GM12878 (cell line): ENCODE data around the gene TSSK3. TPM values are rescaled to one million over a fixed set of nuclear protein-coding genes. Genes with fewer than 3 reads are reported as not detected.

Experiments
- ATAC-seq: fragments of 200-7000 bp; cut with Tn5 transposase; 3 replicates; pipeline ENCODE4 v1.9.1; 2020; ENCODE audit warnings: mild to moderate bottlenecking, moderate library complexity
- BruUV-seq: library from RNA; stranded (reverse); fragments of 400-500 nt; replicated peaks from 2 replicates; lab custom pipeline; 2021; lab: Mats Ljungman, UMichigan
- CTCF ChIA-PET: fragments of 300-600 bp; sonication (Branson Sonifier 250); formaldehyde crosslinking; extraction: SDS; loops from one replicate; lab custom pipeline; 2021; ENCODE audit warnings: inconsistent platforms; lab: Yijun Ruan, JAX
- POLR2A ChIA-PET: fragments of 350-600 bp; formaldehyde crosslinking; extraction: SDS; loops from one replicate; lab custom pipeline; 2021; ENCODE audit warnings: inconsistent platforms; lab: Charles Lee
- RAD21 ChIA-PET: fragments of 300-600 bp; sonication (Branson Sonifier 250); formaldehyde crosslinking; loops from one replicate; lab custom pipeline; 2023; ENCODE audit warnings: antibody characterized with exemption; ENCODE audit not compliant: unreplicated experiment; lab: Charles Lee
- SMC1A ChIA-PET: fragments of 300-600 bp; sonication (Branson Sonifier 250); formaldehyde crosslinking; loops from one replicate; lab custom pipeline; 2023; ENCODE audit not compliant: unreplicated experiment, uncharacterized antibody; lab: Charles Lee
- DNase-seq: peaks from one replicate; pipeline ENCODE4 v3.0.0-alpha.2; 2011; ENCODE audit warnings: low read depth, low spot score
- FAIRE-seq: peaks from 3 replicates; lab custom pipeline; 2011; peaks lifted over from hg19 to GRCh38; lab: Jason Lieb, UNC
- H2AFZ ChIP-seq: 2 replicates; pipeline ENCODE4 v1.6.0; 2011; ENCODE audit warnings: low read depth, low read length, control low read depth; ENCODE audit not compliant: control insufficient read depth
- H3K27ac ChIP-seq: 2 replicates; pipeline ENCODE4 v1.5.1; 2011; ENCODE audit warnings: control low read depth; ENCODE audit not compliant: control insufficient read depth, insufficient read depth
- H3K27me3 ChIP-seq, 2 experiments: replicated peaks in 1 of 2; 2 replicates each; pipeline versions ENCODE4 v1.6.0 to v1.6.1; 2011; ENCODE audit warnings: low read length in 1 of 2; ENCODE audit not compliant: control insufficient read depth in 2 of 2, insufficient read depth in 2 of 2
- H3K36me3 ChIP-seq, 2 experiments: 2 replicates each; pipeline ENCODE4 v1.5.1; 2011; ENCODE audit warnings: low read length in 1 of 2; ENCODE audit not compliant: control insufficient read depth in 2 of 2, insufficient read depth in 2 of 2
- H3K4me1 ChIP-seq: 2 replicates; pipeline ENCODE4 v1.6.1; 2011; ENCODE audit warnings: mild to moderate bottlenecking, low read length, moderate library complexity, mixed read lengths; ENCODE audit not compliant: control insufficient read depth, insufficient read depth
- H3K4me2 ChIP-seq: 2 replicates; pipeline ENCODE4 v1.6.0; 2011; ENCODE audit warnings: control low read depth; ENCODE audit not compliant: control insufficient read depth, insufficient read depth
- H3K4me3 ChIP-seq: fragments of 200-600 bp; sonication (generic); 2 replicates; pipeline ENCODE4 v1.5.1; 2016
- H3K79me2 ChIP-seq: 2 replicates; pipeline ENCODE4 v1.6.0; 2011; ENCODE audit warnings: low read length; ENCODE audit not compliant: control insufficient read depth, insufficient read depth
- H3K9ac ChIP-seq: 2 replicates; pipeline ENCODE4 v1.8.0; 2011; ENCODE audit warnings: low read length, control low read depth, mixed read lengths; ENCODE audit not compliant: control insufficient read depth, insufficient read depth
- H3K9me3 ChIP-seq: replicated peaks from 3 replicates; pipeline ENCODE4 v1.5.1; 2011; ENCODE audit warnings: mild to moderate bottlenecking, low read length; ENCODE audit not compliant: control insufficient read depth, insufficient read depth
- H4K20me1 ChIP-seq: 2 replicates; pipeline ENCODE4 v1.6.0; 2011; ENCODE audit not compliant: control insufficient read depth, insufficient read depth
- BCL11A ChIP-seq: IDR thresholded peaks from 2 replicates; pipeline ENCODE4 v1.6.1; 2011; ENCODE audit warnings: low read depth, low read length
- CBX3 ChIP-seq: fragments of 200-600 bp; sonication (generic); IDR thresholded peaks from 2 replicates; pipeline ENCODE4 v1.6.1; 2016; ENCODE audit warnings: low read depth, borderline replicate concordance
- CREM ChIP-seq: IDR thresholded peaks from 2 replicates; pipeline ENCODE4 v1.6.1; 2014; ENCODE audit warnings: antibody characterized with exemption, low read depth
- DPF2 ChIP-seq: fragments of 450-650 bp; IDR thresholded peaks from 2 replicates; pipeline ENCODE4 v1.6.1; 2017; ENCODE audit warnings: mild to moderate bottlenecking
- ESRRA ChIP-seq: IDR thresholded peaks from 2 replicates; pipeline ENCODE4 v1.6.1; 2012; ENCODE audit warnings: mild to moderate bottlenecking, low read length, improper control_type of control experiment
- HDAC2 ChIP-seq: fragments of 200-600 bp; sonication (generic); IDR thresholded peaks from 2 replicates; pipeline ENCODE4 v1.6.1; 2017
- HDAC6 ChIP-seq: fragments of 200-600 bp; sonication (generic); IDR thresholded peaks from one replicate; pipeline ENCODE4 v1.8.0; 2017; ENCODE audit warnings: antibody characterized with exemption; ENCODE audit not compliant: unreplicated experiment
- MTA2 ChIP-seq: fragments of 450-650 bp; IDR thresholded peaks from 2 replicates; pipeline ENCODE4 v1.6.1; 2016; ENCODE audit warnings: low read depth, mild to moderate bottlenecking, moderate library complexity
- NFYB ChIP-seq: IDR thresholded peaks from 2 replicates; pipeline ENCODE4 v1.6.1; 2011; ENCODE audit warnings: low read depth, mild to moderate bottlenecking, low read length, improper control_type of control experiment, moderate library complexity; ENCODE audit not compliant: insufficient read depth
- RAD51 ChIP-seq: fragments of 450-650 bp; IDR thresholded peaks from 2 replicates; pipeline ENCODE4 v1.6.1; 2016; ENCODE audit warnings: moderate library complexity, mild to moderate bottlenecking, inconsistent platforms
- STAT3 ChIP-seq: IDR thresholded peaks from 2 replicates; pipeline ENCODE4 v1.6.1; 2011; ENCODE audit warnings: low read depth, low read length, improper control_type of control experiment
- WGBS: methylation state at CpG from one replicate; pipeline ENCODE4 v1.1.6; 2016; ENCODE audit warnings: low lambda C conversion rate; ENCODE audit not compliant: insufficient replicate concordance, insufficient coverage; ENCODE audit errors: missing lambda C conversion rate; 5-methylcytosine and 5-hydroxymethylcytosine counted together
- in situ Hi-C: fragments of 300-500 bp; cut with MboI; formaldehyde crosslinking; loops from 9 replicates; pipeline ENCODE4 v1.14.3; 2018; ENCODE audit warnings: mixed read lengths
- intact Hi-C: fragments of 100-400 bp; cut with micrococcal nuclease; formaldehyde crosslinking; loops from one replicate; pipeline ENCODE4 v1.14.2; 2022; ENCODE audit not compliant: unreplicated experiment
- polyA plus RNA-seq, 11 experiments: library from polyadenylated mRNA; depleted of rRNA in 4 of 11; unstranded in 6 of 11; stranded (reverse) in 5 of 11; fragments of >200 nt; fragmentation: Nextera tagmentation in 4 of 11; fragmentation: Illumina TruSeq in 1 of 11; extraction: Ambion mirVana in 4 of 11; extraction: Trizol in 1 of 11; gene quantifications; 1 replicate in 1 of 11; 2 replicates in 10 of 11; pipeline versions ENCODE4 v1.2.1 to v1.2.3, GENCODE V29; 2011 to 2016; ENCODE audit warnings: inconsistent platforms in 2 of 11, missing spikeins in 2 of 11, low read depth in 1 of 11
- total RNA-seq, 4 experiments: library from RNA; depleted of rRNA in 3 of 4; stranded (reverse); fragments of >200 nt in 3 of 4; fragmentation: Illumina TruSeq in 1 of 4; extraction: Trizol in 1 of 4; gene quantifications; 2 replicates each; pipeline versions ENCODE4 v1.2.1 to v1.2.3, GENCODE V29; 2013 to 2021
- TF ChIP-seq, protein P1 (sequence below): IDR thresholded peaks from 2 replicates; pipeline ENCODE4 v1.6.1; 2012; ENCODE audit warnings: low read depth, low read length, improper control_type of control experiment
- TF ChIP-seq, protein P2 (sequence below): fragments of 450-650 bp; IDR thresholded peaks from 2 replicates; pipeline ENCODE4 v1.6.1; 2018; ENCODE audit warnings: mild to moderate bottlenecking, low read depth, moderate library complexity; ENCODE audit not compliant: partially characterized antibody
- TF ChIP-seq, protein P3 (sequence below): IDR thresholded peaks from 2 replicates; pipeline ENCODE4 v1.6.1; 2012; ENCODE audit warnings: mild to moderate bottlenecking, low read depth, low read length

The TSSK3 gene
- total and polyA plus RNA-seq, 10 of the 15 experiments (the other 5 are each of a cell fraction or from before 2014, with no cell fraction given): 0.42 to 0.82 (median 0.60) TPM

DNA sequence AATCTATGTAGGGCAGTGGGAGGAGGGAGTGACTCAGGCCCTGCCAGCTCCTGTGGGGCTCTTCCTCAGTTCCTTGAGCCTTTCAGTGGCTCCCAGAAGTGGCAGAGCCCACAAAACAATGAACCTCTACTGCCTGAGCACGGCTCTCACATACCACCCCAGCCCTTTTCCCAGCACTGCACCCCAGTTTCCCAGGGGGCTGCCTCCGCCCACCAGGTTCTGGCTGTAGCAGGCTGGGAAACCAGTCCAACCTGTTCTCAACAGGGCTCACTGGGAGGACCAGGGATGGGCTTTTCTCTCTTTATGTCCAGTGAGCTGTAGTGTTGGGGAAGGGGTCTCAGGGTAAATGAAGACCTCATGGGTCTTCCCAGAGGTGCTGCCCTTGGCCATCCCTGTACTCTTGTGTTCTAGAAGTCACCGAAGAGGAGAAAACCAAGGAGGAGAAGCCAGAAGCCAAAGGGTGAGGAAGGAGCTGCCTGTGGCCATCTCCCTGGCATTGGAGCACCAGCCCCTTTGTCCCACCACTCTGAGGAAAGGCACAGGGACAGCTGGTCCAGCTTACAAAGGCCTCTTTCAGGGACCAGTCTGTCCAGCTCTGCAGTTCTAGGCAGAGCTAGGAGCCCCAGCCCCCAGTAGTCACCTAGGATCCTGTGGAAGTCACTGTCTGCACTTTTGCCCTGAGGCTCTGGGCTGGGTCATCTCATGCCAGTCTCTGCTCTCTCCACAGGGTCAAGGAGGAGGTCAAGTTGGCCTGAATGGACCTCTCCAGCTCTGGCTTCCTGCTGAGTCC lies 29.9 kb upstream of the TSSK3 start:
- in situ Hi-C loops (no loop called here), intact Hi-C loops (no loop called here)
- ATAC-seq (no peak), DNase-seq (no peak), FAIRE-seq (no peak)
- no peaks in the 10 kb centered on the region for H3K9me3 ChIP-seq
- H3K4me2 ChIP-seq: peak overlapping the region; percentile 32; the same call in 1 of the 2 replicates
- H3K27ac ChIP-seq: peak overlapping the region; percentile 3; the same call in 1 of the 2 replicates
- H3K9ac ChIP-seq: peak overlapping the region; percentile 6; the same call in 1 of the 2 replicates
- SMC1A ChIA-PET: interaction anchor here (0.6 to 4.1 kb wide), 10 partner anchors 8 to 117 kb away, joined by 3 to 17 read pairs (median 4); partner anchors contain the start of gene BSDC1
- RAD21 ChIA-PET: interaction anchor here (0.8 to 2.5 kb wide), 11 partner anchors 11 to 117 kb away, joined by 3 to 13 read pairs (median 5); partner anchors contain the start of genes BSDC1 and LCK
- no TSS peak for BruUV-seq
- POLR2A ChIA-PET: interaction anchor here (0.6 to 2.3 kb wide), 14 partner anchors 8 to 132 kb away, joined by 3 to 10 read pairs (median 3); partner anchors contain the start of genes BSDC1, CCDC28B, HDAC1 and LCK
- peaks cover 24% of the 10 kb centered on the region for H3K79me2 ChIP-seq
- no peak overlapping the region for H2AFZ ChIP-seq
- CTCF ChIA-PET: interaction anchor here (0.6 to 5.2 kb wide), 16 partner anchors 10 to 355 kb away, joined by 3 to 29 read pairs (median 4); partner anchors contain the start of gene BSDC1
- 73% methylated on average over 3 of the region's 3 CpGs for WGBS
- H3K4me3 ChIP-seq: no peak overlapping the region
- H3K36me3 ChIP-seq: peaks cover 38 to 42% of the 10 kb centered on the region in 2 experiments
- no peaks in the 10 kb centered on the region for H3K27me3 ChIP-seq
- no peaks in the 10 kb centered on the region; the same call in 1 of the 2 replicates for H4K20me1 ChIP-seq
- H3K4me1 ChIP-seq: peaks cover 28% of the 10 kb centered on the region
- TF ChIP-seq, protein P1, sequence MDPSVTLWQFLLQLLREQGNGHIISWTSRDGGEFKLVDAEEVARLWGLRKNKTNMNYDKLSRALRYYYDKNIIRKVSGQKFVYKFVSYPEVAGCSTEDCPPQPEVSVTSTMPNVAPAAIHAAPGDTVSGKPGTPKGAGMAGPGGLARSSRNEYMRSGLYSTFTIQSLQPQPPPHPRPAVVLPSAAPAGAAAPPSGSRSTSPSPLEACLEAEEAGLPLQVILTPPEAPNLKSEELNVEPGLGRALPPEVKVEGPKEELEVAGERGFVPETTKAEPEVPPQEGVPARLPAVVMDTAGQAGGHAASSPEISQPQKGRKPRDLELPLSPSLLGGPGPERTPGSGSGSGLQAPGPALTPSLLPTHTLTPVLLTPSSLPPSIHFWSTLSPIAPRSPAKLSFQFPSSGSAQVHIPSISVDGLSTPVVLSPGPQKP: no peak
- TF ChIP-seq DPF2 (no peak), HDAC2 (no peak), STAT3 (no peak), HDAC6 (no peak), CBX3 (no peak), CREM (no peak), RAD51 (no peak), BCL11A (no peak), MTA2 (no peak), ESRRA (no peak), NFYB (no peak)
- TF ChIP-seq, protein P2, sequence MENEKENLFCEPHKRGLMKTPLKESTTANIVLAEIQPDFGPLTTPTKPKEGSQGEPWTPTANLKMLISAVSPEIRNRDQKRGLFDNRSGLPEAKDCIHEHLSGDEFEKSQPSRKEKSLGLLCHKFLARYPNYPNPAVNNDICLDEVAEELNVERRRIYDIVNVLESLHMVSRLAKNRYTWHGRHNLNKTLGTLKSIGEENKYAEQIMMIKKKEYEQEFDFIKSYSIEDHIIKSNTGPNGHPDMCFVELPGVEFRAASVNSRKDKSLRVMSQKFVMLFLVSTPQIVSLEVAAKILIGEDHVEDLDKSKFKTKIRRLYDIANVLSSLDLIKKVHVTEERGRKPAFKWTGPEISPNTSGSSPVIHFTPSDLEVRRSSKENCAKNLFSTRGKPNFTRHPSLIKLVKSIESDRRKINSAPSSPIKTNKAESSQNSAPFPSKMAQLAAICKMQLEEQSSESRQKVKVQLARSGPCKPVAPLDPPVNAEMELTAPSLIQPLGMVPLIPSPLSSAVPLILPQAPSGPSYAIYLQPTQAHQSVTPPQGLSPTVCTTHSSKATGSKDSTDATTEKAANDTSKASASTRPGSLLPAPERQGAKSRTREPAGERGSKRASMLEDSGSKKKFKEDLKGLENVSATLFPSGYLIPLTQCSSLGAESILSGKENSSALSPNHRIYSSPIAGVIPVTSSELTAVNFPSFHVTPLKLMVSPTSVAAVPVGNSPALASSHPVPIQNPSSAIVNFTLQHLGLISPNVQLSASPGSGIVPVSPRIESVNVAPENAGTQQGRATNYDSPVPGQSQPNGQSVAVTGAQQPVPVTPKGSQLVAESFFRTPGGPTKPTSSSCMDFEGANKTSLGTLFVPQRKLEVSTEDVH: no peak
- TF ChIP-seq, protein P3, sequence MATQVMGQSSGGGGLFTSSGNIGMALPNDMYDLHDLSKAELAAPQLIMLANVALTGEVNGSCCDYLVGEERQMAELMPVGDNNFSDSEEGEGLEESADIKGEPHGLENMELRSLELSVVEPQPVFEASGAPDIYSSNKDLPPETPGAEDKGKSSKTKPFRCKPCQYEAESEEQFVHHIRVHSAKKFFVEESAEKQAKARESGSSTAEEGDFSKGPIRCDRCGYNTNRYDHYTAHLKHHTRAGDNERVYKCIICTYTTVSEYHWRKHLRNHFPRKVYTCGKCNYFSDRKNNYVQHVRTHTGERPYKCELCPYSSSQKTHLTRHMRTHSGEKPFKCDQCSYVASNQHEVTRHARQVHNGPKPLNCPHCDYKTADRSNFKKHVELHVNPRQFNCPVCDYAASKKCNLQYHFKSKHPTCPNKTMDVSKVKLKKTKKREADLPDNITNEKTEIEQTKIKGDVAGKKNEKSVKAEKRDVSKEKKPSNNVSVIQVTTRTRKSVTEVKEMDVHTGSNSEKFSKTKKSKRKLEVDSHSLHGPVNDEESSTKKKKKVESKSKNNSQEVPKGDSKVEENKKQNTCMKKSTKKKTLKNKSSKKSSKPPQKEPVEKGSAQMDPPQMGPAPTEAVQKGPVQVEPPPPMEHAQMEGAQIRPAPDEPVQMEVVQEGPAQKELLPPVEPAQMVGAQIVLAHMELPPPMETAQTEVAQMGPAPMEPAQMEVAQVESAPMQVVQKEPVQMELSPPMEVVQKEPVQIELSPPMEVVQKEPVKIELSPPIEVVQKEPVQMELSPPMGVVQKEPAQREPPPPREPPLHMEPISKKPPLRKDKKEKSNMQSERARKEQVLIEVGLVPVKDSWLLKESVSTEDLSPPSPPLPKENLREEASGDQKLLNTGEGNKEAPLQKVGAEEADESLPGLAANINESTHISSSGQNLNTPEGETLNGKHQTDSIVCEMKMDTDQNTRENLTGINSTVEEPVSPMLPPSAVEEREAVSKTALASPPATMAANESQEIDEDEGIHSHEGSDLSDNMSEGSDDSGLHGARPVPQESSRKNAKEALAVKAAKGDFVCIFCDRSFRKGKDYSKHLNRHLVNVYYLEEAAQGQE: no peak
